GM12878 (cell line): Measurements from ENCODE around the gene FGF12. TPM values are rescaled to one million over a fixed set of nuclear protein-coding genes. Genes with fewer than 3 reads are reported as not detected.

ENCODE experiments used
- ATAC-seq: fragments of 200-7000 bp; cut with Tn5 transposase; 3 replicates; pipeline ENCODE4 v1.9.1; 2020; ENCODE audit warnings: mild to moderate bottlenecking, moderate library complexity
- BruUV-seq: library from RNA; stranded (reverse); fragments of 400-500 nt; replicated peaks from 2 replicates; lab custom pipeline; 2021; lab: Mats Ljungman, UMichigan
- CTCF ChIA-PET: fragments of 300-600 bp; sonication (Branson Sonifier 250); formaldehyde crosslinking; extraction: SDS; loops from one replicate; lab custom pipeline; 2021; ENCODE audit warnings: inconsistent platforms; lab: Yijun Ruan, JAX
- POLR2A ChIA-PET: fragments of 350-600 bp; formaldehyde crosslinking; extraction: SDS; loops from one replicate; lab custom pipeline; 2021; ENCODE audit warnings: inconsistent platforms; lab: Charles Lee
- RAD21 ChIA-PET: fragments of 300-600 bp; sonication (Branson Sonifier 250); formaldehyde crosslinking; loops from one replicate; lab custom pipeline; 2023; ENCODE audit warnings: antibody characterized with exemption; ENCODE audit not compliant: unreplicated experiment; lab: Charles Lee
- SMC1A ChIA-PET: fragments of 300-600 bp; sonication (Branson Sonifier 250); formaldehyde crosslinking; loops from one replicate; lab custom pipeline; 2023; ENCODE audit not compliant: unreplicated experiment, uncharacterized antibody; lab: Charles Lee
- DNase-seq: peaks from one replicate; pipeline ENCODE4 v3.0.0-alpha.2; 2011; ENCODE audit warnings: low read depth, low spot score
- FAIRE-seq: peaks from 3 replicates; lab custom pipeline; 2011; peaks lifted over from hg19 to GRCh38; lab: Jason Lieb, UNC
- H2AFZ ChIP-seq: 2 replicates; pipeline ENCODE4 v1.6.0; 2011; ENCODE audit warnings: low read depth, low read length, control low read depth; ENCODE audit not compliant: control insufficient read depth
- H3K27ac ChIP-seq: 2 replicates; pipeline ENCODE4 v1.5.1; 2011; ENCODE audit warnings: control low read depth; ENCODE audit not compliant: control insufficient read depth, insufficient read depth
- H3K27me3 ChIP-seq, 2 experiments: replicated peaks in 1 of 2; 2 replicates each; pipeline versions ENCODE4 v1.6.0 to v1.6.1; 2011; ENCODE audit warnings: low read length in 1 of 2; ENCODE audit not compliant: control insufficient read depth in 2 of 2, insufficient read depth in 2 of 2
- H3K36me3 ChIP-seq, 2 experiments: 2 replicates each; pipeline ENCODE4 v1.5.1; 2011; ENCODE audit warnings: low read length in 1 of 2; ENCODE audit not compliant: control insufficient read depth in 2 of 2, insufficient read depth in 2 of 2
- H3K4me1 ChIP-seq: 2 replicates; pipeline ENCODE4 v1.6.1; 2011; ENCODE audit warnings: mild to moderate bottlenecking, low read length, moderate library complexity, mixed read lengths; ENCODE audit not compliant: control insufficient read depth, insufficient read depth
- H3K4me2 ChIP-seq: 2 replicates; pipeline ENCODE4 v1.6.0; 2011; ENCODE audit warnings: control low read depth; ENCODE audit not compliant: control insufficient read depth, insufficient read depth
- H3K4me3 ChIP-seq: fragments of 200-600 bp; sonication (generic); 2 replicates; pipeline ENCODE4 v1.5.1; 2016
- H3K79me2 ChIP-seq: 2 replicates; pipeline ENCODE4 v1.6.0; 2011; ENCODE audit warnings: low read length; ENCODE audit not compliant: control insufficient read depth, insufficient read depth
- H3K9ac ChIP-seq: 2 replicates; pipeline ENCODE4 v1.8.0; 2011; ENCODE audit warnings: low read length, control low read depth, mixed read lengths; ENCODE audit not compliant: control insufficient read depth, insufficient read depth
- H3K9me3 ChIP-seq: replicated peaks from 3 replicates; pipeline ENCODE4 v1.5.1; 2011; ENCODE audit warnings: mild to moderate bottlenecking, low read length; ENCODE audit not compliant: control insufficient read depth, insufficient read depth
- H4K20me1 ChIP-seq: 2 replicates; pipeline ENCODE4 v1.6.0; 2011; ENCODE audit not compliant: control insufficient read depth, insufficient read depth
- CEBPZ ChIP-seq: fragments of 150-350 bp; IDR thresholded peaks from 2 replicates; pipeline ENCODE4 v1.6.1; 2016; ENCODE audit warnings: low read depth, low read length
- HDAC6 ChIP-seq: fragments of 200-600 bp; sonication (generic); IDR thresholded peaks from one replicate; pipeline ENCODE4 v1.8.0; 2017; ENCODE audit warnings: antibody characterized with exemption; ENCODE audit not compliant: unreplicated experiment
- LARP7 ChIP-seq: fragments of 450-650 bp; IDR thresholded peaks from 2 replicates; pipeline ENCODE4 v1.6.1; 2017; ENCODE audit warnings: mild to moderate bottlenecking
- NR2C1 ChIP-seq: fragments of 450-650 bp; IDR thresholded peaks from 2 replicates; pipeline ENCODE4 v1.6.1; 2017; ENCODE audit warnings: antibody characterized with exemption, mild to moderate bottlenecking, moderate library complexity
- NR2F1 ChIP-seq: fragments of 450-650 bp; conservative IDR thresholded peaks from 2 replicates; pipeline ENCODE4 v1.6.1; 2017; ENCODE audit warnings: mild to moderate bottlenecking
- SIX5 ChIP-seq: IDR thresholded peaks from 2 replicates; pipeline ENCODE4 v1.6.1; 2011; ENCODE audit warnings: mild to moderate bottlenecking, low read depth, low read length, moderate library complexity; ENCODE audit not compliant: severe bottlenecking
- ZBTB4 ChIP-seq: fragments of 450-650 bp; formaldehyde crosslinking; IDR thresholded peaks from 2 replicates; pipeline ENCODE4 v1.4.0; 2022; ENCODE audit warnings: mild to moderate bottlenecking, moderate library complexity
- ZNF274 ChIP-seq: IDR thresholded peaks from one replicate; pipeline ENCODE4 v1.8.0; 2011; ENCODE audit not compliant: insufficient read length, insufficient read depth
- ZNF384 ChIP-seq: IDR thresholded peaks from 2 replicates; pipeline ENCODE4 v1.6.1; 2012; ENCODE audit warnings: low read depth, mild to moderate bottlenecking, low read length, improper control_type of control experiment, borderline replicate concordance
- WGBS: methylation state at CpG from one replicate; pipeline ENCODE4 v1.1.6; 2016; ENCODE audit warnings: low lambda C conversion rate; ENCODE audit not compliant: insufficient replicate concordance, insufficient coverage; ENCODE audit errors: missing lambda C conversion rate; 5-methylcytosine and 5-hydroxymethylcytosine counted together
- in situ Hi-C: fragments of 300-500 bp; cut with MboI; formaldehyde crosslinking; loops from 9 replicates; pipeline ENCODE4 v1.14.3; 2018; ENCODE audit warnings: mixed read lengths
- intact Hi-C: fragments of 100-400 bp; cut with micrococcal nuclease; formaldehyde crosslinking; loops from one replicate; pipeline ENCODE4 v1.14.2; 2022; ENCODE audit not compliant: unreplicated experiment
- polyA plus RNA-seq, 11 experiments: library from polyadenylated mRNA; depleted of rRNA in 4 of 11; unstranded in 6 of 11; stranded (reverse) in 5 of 11; fragments of >200 nt; fragmentation: Nextera tagmentation in 4 of 11; fragmentation: Illumina TruSeq in 1 of 11; extraction: Ambion mirVana in 4 of 11; extraction: Trizol in 1 of 11; gene quantifications; 1 replicate in 1 of 11; 2 replicates in 10 of 11; pipeline versions ENCODE4 v1.2.1 to v1.2.3, GENCODE V29; 2011 to 2016; ENCODE audit warnings: inconsistent platforms in 2 of 11, missing spikeins in 2 of 11, low read depth in 1 of 11
- total RNA-seq, 4 experiments: library from RNA; depleted of rRNA in 3 of 4; stranded (reverse); fragments of >200 nt in 3 of 4; fragmentation: Illumina TruSeq in 1 of 4; extraction: Trizol in 1 of 4; gene quantifications; 2 replicates each; pipeline versions ENCODE4 v1.2.1 to v1.2.3, GENCODE V29; 2013 to 2021
- TF ChIP-seq, protein P1 (sequence below): fragments of 450-650 bp; IDR thresholded peaks from 2 replicates; pipeline ENCODE4 v1.6.1; 2018; ENCODE audit warnings: borderline replicate concordance, mild to moderate bottlenecking; ENCODE audit not compliant: partially characterized antibody
- TF ChIP-seq, protein P2 (sequence below): IDR thresholded peaks from 2 replicates; pipeline ENCODE4 v1.6.1; 2012; ENCODE audit warnings: low read length, inconsistent platforms

Gene FGF12
- total and polyA plus RNA-seq, 10 of the 15 experiments (the other 5 are each of a cell fraction or from before 2014, with no cell fraction given): 0.03 to 0.43 (median 0.13) TPM; not detected in 7

DNA sequence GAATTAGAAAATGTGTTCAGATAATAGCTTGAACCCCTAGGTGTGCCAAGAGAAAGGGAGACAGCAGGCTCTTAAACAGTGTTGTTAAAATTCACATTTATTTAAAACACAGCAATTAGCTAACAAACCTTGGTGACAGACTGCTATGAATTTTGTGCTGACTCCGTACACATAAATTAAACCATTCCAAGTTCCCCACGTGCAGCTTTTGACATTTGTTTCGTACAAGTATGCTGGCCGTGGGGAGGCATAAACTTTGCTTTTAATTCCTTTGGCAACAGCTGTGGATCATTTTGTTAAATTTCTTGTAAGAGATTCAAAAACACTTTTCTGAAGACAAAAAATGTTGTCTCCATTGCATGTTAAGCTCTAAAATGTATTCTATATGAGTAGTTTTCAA is 465.3 kb downstream of the FGF12 start:
- Histone ChIP-seq H3K9me3 (no peaks in the 10 kb centered on the region), H3K4me1 (no peaks in the 10 kb centered on the region), H3K27me3 (no peaks in the 10 kb centered on the region), H3K36me3 (no peaks in the 10 kb centered on the region), H3K4me2 (no peak overlapping the region), H3K9ac (no peak overlapping the region), H3K79me2 (no peaks in the 10 kb centered on the region), H2AFZ (no peak overlapping the region), H4K20me1 (no peaks in the 10 kb centered on the region), H3K27ac (no peak overlapping the region), H3K4me3 (no peak overlapping the region)
- CTCF ChIA-PET: interaction anchor here (1.3 kb wide), 1 partner anchor 11 kb away, joined by 5 read pairs; no protein-coding TSS in a partner anchor
- TF ChIP-seq NR2F1 (no peak), LARP7 (no peak), ZNF274 (no peak), ZNF384 (no peak), ZBTB4 (CRISPR knock-in tag) (no peak), HDAC6 (no peak), CEBPZ (no peak), NR2C1 (no peak), SIX5 (no peak)
- TF ChIP-seq, protein P1, sequence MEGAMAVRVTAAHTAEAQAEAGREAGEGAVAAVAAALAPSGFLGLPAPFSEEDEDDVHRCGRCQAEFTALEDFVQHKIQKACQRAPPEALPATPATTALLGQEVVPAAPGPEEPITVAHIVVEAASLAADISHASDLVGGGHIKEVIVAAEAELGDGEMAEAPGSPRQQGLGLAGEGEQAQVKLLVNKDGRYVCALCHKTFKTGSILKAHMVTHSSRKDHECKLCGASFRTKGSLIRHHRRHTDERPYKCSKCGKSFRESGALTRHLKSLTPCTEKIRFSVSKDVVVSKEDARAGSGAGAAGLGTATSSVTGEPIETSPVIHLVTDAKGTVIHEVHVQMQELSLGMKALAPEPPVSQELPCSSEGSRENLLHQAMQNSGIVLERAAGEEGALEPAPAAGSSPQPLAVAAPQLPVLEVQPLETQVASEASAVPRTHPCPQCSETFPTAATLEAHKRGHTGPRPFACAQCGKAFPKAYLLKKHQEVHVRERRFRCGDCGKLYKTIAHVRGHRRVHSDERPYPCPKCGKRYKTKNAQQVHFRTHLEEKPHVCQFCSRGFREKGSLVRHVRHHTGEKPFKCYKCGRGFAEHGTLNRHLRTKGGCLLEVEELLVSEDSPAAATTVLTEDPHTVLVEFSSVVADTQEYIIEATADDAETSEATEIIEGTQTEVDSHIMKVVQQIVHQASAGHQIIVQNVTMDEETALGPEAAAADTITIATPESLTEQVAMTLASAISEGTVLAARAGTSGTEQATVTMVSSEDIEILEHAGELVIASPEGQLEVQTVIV: no peak
- TF ChIP-seq, protein P2, sequence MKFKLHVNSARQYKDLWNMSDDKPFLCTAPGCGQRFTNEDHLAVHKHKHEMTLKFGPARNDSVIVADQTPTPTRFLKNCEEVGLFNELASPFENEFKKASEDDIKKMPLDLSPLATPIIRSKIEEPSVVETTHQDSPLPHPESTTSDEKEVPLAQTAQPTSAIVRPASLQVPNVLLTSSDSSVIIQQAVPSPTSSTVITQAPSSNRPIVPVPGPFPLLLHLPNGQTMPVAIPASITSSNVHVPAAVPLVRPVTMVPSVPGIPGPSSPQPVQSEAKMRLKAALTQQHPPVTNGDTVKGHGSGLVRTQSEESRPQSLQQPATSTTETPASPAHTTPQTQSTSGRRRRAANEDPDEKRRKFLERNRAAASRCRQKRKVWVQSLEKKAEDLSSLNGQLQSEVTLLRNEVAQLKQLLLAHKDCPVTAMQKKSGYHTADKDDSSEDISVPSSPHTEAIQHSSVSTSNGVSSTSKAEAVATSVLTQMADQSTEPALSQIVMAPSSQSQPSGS: no peak
- POLR2A ChIA-PET: no interaction called here
- in situ Hi-C loops (no loop called here), intact Hi-C loops (no loop called here)
- BruUV-seq: no TSS peak
- RAD21 ChIA-PET: no interaction called here
- ATAC-seq: no peak
- WGBS: 33% methylated on average over 4 of the region's 4 CpGs
- no peak for DNase-seq
- no peak for FAIRE-seq
- SMC1A ChIA-PET: no interaction called here
